ENCODE data around the gene TUBD1. TPM values are rescaled to one million over a fixed set of nuclear protein-coding genes. Genes with fewer than 3 reads are reported as not detected.

Gene TUBD1
- total and polyA plus RNA-seq, 2 of the 13 experiments (the other 11 are each of a cell fraction or from before 2014, with no cell fraction given): 18.2 to 25.9 TPM

GRCh38 chr17:59846394-59847165 is 46.2 kb downstream of the TUBD1 start (continued):
- TF ChIP-seq, protein P1, sequence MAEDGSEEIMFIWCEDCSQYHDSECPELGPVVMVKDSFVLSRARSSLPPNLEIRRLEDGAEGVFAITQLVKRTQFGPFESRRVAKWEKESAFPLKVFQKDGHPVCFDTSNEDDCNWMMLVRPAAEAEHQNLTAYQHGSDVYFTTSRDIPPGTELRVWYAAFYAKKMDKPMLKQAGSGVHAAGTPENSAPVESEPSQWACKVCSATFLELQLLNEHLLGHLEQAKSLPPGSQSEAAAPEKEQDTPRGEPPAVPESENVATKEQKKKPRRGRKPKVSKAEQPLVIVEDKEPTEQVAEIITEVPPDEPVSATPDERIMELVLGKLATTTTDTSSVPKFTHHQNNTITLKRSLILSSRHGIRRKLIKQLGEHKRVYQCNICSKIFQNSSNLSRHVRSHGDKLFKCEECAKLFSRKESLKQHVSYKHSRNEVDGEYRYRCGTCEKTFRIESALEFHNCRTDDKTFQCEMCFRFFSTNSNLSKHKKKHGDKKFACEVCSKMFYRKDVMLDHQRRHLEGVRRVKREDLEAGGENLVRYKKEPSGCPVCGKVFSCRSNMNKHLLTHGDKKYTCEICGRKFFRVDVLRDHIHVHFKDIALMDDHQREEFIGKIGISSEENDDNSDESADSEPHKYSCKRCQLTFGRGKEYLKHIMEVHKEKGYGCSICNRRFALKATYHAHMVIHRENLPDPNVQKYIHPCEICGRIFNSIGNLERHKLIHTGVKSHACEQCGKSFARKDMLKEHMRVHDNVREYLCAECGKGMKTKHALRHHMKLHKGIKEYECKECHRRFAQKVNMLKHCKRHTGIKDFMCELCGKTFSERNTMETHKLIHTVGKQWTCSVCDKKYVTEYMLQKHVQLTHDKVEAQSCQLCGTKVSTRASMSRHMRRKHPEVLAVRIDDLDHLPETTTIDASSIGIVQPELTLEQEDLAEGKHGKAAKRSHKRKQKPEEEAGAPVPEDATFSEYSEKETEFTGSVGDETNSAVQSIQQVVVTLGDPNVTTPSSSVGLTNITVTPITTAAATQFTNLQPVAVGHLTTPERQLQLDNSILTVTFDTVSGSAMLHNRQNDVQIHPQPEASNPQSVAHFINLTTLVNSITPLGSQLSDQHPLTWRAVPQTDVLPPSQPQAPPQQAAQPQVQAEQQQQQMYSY (CRISPR knock-in tag; IDR thresholded peaks at IDR 0.05): no peak; the same call in 1 of the 2 replicates
- TF ChIP-seq, protein P2, sequence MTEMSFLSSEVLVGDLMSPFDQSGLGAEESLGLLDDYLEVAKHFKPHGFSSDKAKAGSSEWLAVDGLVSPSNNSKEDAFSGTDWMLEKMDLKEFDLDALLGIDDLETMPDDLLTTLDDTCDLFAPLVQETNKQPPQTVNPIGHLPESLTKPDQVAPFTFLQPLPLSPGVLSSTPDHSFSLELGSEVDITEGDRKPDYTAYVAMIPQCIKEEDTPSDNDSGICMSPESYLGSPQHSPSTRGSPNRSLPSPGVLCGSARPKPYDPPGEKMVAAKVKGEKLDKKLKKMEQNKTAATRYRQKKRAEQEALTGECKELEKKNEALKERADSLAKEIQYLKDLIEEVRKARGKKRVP (CRISPR knock-in tag; IDR thresholded peaks at IDR 0.05): peak in 1 of 2 experiments; percentile 41; a peak in 2 of 4 replicates
- TF ChIP-seq HINFP (CRISPR knock-in tag; IDR thresholded peaks at IDR 0.05; ENCODE audit: low read depth) (no peak), ZNF484 (CRISPR knock-in tag; IDR thresholded peaks at IDR 0.05; ENCODE audit: borderline replicate concordance, low read depth) (no peak), ZNF207 (IDR thresholded peaks at IDR 0.05; ENCODE audit: borderline replicate concordance) (no peak), ZNF20 (CRISPR knock-in tag; IDR thresholded peaks at IDR 0.05) (no peak), ZNF850 (CRISPR knock-in tag; conservative IDR thresholded peaks at IDR 0.05) (no peak), HMGA1 (CRISPR knock-in tag; conservative IDR thresholded peaks at IDR 0.05) (no peak), ZNF678 (CRISPR knock-in tag; IDR thresholded peaks at IDR 0.05) (no peak), ZNF124 (CRISPR knock-in tag; IDR thresholded peaks at IDR 0.05) (peak; percentile 17; the same call in 1 of the 2 replicates), TAF1 (CRISPR knock-in tag; IDR thresholded peaks at IDR 0.05) (0 out of 2 replicates have a peak, but pooled peaks have one; percentile 4), ELF3 (CRISPR knock-in tag; IDR thresholded peaks at IDR 0.05) (peak; percentile 23; the same call in 1 of the 2 replicates), ZNF468 (CRISPR knock-in tag; IDR thresholded peaks at IDR 0.05) (no peak)
- TF ChIP-seq, protein P3, sequence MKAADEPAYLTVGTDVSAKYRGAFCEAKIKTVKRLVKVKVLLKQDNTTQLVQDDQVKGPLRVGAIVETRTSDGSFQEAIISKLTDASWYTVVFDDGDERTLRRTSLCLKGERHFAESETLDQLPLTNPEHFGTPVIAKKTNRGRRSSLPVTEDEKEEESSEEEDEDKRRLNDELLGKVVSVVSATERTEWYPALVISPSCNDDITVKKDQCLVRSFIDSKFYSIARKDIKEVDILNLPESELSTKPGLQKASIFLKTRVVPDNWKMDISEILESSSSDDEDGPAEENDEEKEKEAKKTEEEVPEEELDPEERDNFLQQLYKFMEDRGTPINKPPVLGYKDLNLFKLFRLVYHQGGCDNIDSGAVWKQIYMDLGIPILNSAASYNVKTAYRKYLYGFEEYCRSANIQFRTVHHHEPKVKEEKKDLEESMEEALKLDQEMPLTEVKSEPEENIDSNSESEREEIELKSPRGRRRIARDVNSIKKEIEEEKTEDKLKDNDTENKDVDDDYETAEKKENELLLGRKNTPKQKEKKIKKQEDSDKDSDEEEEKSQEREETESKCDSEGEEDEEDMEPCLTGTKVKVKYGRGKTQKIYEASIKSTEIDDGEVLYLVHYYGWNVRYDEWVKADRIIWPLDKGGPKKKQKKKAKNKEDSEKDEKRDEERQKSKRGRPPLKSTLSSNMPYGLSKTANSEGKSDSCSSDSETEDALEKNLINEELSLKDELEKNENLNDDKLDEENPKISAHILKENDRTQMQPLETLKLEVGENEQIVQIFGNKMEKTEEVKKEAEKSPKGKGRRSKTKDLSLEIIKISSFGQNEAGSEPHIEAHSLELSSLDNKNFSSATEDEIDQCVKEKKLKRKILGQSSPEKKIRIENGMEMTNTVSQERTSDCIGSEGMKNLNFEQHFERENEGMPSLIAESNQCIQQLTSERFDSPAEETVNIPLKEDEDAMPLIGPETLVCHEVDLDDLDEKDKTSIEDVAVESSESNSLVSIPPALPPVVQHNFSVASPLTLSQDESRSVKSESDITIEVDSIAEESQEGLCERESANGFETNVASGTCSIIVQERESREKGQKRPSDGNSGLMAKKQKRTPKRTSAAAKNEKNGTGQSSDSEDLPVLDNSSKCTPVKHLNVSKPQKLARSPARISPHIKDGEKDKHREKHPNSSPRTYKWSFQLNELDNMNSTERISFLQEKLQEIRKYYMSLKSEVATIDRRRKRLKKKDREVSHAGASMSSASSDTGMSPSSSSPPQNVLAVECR (CRISPR knock-in tag; IDR thresholded peaks at IDR 0.05; ENCODE audit: borderline replicate concordance): no peak; the same call in 1 of the 2 replicates
- TF ChIP-seq, protein P4, sequence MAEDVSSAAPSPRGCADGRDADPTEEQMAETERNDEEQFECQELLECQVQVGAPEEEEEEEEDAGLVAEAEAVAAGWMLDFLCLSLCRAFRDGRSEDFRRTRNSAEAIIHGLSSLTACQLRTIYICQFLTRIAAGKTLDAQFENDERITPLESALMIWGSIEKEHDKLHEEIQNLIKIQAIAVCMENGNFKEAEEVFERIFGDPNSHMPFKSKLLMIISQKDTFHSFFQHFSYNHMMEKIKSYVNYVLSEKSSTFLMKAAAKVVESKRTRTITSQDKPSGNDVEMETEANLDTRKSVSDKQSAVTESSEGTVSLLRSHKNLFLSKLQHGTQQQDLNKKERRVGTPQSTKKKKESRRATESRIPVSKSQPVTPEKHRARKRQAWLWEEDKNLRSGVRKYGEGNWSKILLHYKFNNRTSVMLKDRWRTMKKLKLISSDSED (CRISPR knock-in tag; IDR thresholded peaks at IDR 0.05): no peak
